GM21390 (cell line): ENCODE measurements around the gene NFATC4.

Source experiments
- ATAC-seq: cut with Tn5 transposase; IDR thresholded peaks from one replicate; pipeline ENCODE4 v1.9.1; 2021; ENCODE audit not compliant: unreplicated experiment

The NFATC4 gene

DNA sequence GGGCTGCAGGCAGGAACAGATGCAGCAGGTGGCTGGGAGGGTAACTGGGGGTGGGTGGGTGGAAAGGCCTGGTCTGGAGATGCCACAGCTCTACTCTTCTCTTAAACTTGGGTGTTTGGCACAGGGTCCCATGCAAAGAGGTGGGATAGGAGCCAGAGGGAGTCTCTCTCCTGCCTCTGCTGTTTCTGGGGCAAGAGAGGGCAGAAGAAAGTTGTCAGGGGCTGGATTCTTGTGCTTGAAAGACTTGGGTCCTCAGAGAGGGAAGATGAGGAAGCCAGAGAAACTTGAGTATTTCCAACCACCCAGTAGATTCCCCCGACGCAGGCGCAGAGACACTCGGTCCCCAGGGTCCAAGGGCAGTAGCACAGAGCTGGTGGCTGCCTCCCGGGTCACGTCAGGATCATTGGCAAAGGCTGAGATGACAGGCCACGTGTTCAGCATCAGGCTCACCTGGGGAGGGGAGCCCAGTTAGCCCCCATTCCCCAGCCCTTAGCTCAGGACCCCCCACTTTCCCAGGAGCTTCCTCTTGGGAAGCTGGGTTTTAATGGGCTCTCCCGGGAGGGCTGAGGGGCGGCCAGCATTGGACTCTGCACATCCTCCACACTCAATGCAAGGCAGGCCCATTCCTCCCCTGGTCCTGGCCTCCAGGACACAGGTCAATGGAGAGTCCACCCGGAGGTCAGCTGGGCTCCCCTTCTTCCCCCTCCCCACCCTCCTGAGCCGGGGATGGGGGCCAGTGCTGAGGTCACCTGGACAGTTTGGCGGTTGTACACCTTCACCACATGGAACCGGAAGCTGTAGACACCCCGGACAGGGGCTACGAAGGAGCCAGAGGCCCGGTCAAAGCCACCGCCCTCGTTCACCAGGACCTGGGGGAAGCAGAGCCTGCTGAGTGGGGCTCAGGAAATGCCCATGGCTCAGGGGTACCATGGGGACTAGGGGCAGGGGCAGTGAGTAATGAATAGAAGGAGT is 59.8 kb downstream of the NFATC4 start:
- no peak for ATAC-seq

DNA sequence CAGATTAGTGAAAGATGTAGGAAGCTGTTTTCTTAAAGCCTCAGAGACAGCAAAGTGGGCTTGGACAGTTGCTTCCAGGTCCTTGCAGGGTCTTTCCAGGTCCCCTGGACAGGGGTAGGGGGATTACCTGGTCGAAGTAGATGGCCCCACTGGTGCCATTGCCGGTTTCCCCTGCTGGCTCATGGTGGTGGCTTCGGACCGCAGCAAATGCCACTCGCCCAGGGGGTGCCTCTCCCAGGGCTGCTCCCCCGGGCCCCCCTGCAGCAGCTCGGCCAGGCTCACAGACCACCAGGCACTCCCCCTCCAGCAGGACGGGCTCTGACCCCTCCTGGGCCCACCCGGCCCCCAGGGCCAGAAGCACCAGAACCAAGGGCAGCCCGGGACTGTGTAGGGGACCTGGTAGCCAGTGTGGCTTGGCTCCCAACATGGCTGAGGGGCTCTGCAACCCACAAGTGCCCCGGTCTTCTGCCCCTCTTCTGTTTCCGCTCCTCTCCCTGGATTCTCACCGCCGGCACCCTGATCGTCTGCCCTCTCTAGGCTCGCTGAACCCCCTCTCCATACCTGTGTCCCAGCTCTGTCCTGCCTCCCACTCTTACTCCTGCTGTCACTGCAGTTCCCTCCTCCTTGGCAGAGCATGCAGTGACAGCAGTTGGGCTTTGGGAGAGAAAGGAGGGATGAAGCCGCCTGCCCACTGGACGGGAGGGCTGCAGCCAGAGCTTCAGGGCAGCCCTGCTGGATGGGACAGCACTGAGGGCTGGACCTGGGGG is 60.8 kb downstream of the NFATC4 start:
- no peak for ATAC-seq
